Globus pallidus (tissue), 1 donor: Measurements from ENCODE around the gene MERTK.
"Not testable (repeated sequence)": the region's sequence is repeated elsewhere in the genome, so short reads cannot be mapped to it uniquely, and the experiment has no call there.

Source experiments
- DNase-seq: peaks from one replicate; pipeline ENCODE4 v3.0.0-alpha.2; 2015; ENCODE audit warnings: low spot score

Gene MERTK

DNA sequence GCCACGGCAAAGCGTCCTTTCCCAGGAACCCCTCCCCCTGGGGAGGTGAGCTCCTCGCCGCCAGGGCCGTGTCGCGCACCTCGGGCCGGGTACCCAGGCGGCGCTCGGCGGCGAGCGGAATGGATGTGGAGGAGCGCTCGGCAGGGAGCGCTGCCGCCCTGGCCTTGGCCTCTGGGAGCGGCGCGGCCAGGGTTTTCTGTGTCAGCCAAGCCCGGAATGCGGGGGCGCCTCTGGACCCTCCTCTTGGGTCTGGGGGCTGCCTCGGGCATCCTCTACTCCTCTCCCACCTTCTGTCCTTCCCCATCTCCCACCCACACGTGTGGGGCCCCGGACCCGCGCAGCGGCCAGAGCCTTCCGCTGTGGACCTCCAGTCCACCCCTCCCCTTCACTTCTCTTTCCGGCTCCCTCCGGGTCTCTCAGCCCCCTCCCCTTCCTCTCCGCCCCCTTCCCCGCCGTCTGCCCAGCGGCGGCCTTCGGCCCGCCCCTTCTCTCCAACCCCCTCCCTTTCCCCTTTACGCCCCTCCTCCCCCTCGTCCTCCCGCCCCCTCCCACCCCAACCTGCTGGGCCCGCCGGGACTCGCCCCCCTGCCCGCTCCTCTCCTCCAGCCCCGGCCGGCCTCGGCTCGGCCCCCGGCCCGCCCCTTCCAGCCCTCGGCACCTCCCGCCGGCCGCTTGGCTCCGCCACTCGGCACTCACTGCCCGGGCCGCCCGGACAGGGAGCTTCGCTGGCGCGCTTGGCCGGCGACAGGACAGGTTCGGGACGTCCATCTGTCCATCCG is at the start of gene MERTK:
Gene MERTK, plus strand, starts transcription at position 684 of the 779 bp plus-strand sequence. CDS start 129 bp downstream, outside the sequence.
- DNase-seq = peak; percentile 73

DNA sequence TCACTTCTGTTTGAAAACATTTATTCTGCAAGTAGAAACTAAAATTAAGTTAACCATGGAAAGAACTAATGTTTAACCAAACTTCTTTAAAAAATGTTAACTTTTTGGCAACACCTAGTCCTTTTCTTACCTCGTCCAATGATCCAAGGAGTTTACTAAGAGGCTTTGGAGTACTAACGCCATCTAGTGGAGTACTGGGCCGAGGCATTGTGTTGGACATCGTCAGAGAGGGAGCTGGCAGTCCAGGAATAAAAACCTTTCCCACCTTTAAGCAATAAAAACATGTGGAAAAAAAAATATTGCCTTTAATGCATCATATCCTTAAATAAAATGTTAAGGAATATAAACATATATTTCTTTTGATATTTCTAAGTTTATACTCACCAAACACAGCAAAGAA is 47.8 kb upstream of the MERTK start:
- DNase-seq = not testable (repeated sequence)

DNA sequence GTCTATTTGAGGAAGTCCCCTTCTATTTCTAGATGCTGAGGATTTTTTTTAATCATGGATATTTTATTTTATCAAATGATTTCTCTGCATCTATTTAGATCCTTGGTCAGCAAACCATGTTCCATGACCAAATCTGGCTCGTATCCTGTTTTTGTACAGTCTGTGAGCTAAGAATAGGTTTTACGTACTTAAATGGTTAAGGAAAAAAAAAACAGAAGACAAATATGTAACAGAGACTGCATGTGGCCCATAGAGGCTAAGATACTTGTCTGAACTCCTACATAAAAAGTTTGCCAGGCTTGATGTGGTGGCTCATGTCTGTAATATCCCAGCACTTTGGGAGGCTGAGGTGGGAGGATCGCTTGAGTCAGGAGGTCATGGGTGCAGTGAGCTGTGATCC is 45.9 kb upstream of the MERTK start:
- not testable (repeated sequence) for DNase-seq

GRCh38 chr2:111860005-111860404 is 38.4 kb upstream of the MERTK start:
- DNase-seq = not testable (repeated sequence)

DNA sequence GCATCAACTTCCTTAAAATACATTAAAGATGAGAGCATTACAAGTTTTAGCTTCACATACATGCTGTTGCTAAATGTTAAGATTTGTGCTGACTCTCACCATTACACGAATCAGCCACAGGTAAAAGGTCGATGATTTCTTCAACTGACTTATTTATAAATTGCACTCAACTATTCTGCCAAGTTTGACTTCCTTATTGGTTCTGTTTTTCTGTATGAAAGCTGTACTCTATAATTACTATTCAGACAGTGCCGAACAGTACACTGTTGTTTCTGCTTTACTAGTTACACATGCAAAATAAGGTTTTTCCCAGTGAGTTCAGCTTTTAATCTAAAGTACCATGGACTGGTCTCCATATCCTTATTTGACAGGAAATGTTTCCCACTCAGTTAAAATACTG is 33.3 kb upstream of the MERTK start:
- not testable (repeated sequence) for DNase-seq

DNA sequence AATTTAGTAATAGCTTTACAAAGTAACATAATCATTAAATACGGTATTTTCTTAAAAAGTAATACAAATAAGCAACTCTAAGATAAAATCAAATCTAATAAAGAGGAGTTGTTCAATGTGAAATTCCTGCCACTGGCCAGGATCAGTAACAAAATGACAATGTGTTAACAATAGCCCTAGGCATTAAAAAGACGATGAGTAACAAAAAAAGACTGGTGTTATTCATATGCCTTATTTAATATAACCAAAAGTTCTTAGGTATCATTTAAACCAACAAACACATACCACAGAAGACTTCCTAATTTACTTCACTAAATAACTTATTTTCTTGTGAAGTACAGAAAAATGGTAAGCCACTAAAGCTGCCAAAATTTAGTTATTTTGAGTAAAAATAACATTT is 25.6 kb upstream of the MERTK start:
- not testable (repeated sequence) for DNase-seq

DNA sequence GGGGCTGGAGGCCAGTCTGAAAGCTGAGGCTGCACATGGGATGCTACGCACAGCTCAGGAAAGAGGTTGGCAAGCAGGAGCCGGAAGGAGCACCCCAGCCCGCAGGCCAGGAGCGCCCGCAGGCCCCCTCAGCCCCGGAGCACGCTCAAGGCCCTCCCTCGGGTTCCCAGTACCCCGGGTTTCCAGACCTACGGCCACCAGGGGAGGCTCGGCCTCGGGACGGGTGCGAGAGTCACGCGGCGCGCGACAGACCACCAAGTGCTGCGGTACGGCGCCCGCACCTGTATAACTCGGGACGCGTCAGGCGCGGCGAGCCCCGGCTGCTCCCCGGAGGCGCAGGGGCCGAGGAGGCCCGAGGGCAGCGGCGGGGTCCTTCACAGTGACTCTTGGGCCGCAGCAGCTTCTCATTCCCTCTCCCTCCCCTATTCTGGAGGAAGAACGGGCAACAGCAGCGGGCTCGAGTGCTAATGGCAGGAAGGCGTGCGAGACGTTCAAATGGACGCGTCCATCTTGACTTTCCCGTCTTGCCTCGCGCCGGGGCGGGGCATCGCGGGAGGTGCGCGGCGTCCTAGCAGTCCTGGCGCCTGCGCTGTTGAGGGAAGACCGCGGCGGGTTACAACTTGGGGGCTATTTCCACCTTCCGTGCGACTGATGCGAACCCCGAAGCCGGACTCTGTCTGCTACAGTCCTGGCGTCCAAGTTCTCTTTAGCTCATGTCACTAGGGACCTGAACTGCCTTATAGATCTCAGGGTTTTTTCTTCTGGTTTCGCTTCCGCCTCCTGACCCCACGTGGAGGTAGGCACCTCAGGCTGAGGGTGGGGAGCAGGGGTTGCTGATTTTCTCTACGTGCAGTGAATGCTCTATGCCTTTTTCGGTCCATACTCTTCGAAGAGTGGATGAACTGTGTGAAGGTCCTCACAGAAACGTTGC is 14.5 kb upstream of the MERTK start, which contains the start of gene ANAPC1:
Gene ANAPC1, minus strand, starts transcription at position 533 of the 931 bp plus-strand sequence. CDS start 3,368 bp downstream, outside the sequence.
- peak; percentile 75 for DNase-seq

- DNase-seq = no peak
Observed at GRCh38 chr2:111884592-111884964, 13.8 kb upstream of the MERTK start.

DNA sequence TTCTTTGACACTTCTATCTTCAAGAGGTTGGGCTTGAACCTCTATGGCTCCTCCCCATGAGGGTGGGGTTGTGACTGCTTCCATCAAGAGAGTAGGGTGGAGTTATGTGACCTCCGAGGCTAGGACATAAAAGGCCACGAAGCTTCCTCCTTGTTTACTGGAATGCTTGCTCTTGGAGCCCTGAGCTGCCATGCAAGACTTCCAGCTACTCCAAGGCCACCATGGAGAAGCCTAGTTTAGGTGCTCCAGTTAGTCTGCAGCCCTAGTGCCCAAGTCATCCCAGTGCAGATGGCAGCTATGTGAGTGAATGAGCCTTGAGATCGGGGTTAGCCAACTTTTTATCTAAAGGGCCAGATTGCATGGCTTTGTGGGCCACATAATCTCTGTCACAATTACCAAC is 2.4 kb upstream of the MERTK start:
- DNase-seq = no peak

GRCh38 chr2:111896576-111896975 is 1.8 kb upstream of the MERTK start:
- no peak for DNase-seq

DNA sequence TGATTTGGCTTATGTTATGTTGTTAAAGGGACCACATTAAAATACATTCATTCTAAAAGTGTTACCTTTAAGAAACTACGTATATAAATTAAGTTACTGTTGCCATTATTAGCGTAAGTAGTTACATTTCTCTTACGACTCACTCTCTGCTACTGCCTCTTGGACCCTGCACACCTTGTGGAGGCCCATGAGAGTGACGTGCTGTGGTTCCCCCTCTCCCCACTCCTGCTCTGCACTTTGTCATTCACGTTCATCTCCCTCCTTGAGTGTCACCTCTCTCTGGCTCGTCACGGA is 830 bp upstream of the MERTK start:
- no peak for DNase-seq

DNA sequence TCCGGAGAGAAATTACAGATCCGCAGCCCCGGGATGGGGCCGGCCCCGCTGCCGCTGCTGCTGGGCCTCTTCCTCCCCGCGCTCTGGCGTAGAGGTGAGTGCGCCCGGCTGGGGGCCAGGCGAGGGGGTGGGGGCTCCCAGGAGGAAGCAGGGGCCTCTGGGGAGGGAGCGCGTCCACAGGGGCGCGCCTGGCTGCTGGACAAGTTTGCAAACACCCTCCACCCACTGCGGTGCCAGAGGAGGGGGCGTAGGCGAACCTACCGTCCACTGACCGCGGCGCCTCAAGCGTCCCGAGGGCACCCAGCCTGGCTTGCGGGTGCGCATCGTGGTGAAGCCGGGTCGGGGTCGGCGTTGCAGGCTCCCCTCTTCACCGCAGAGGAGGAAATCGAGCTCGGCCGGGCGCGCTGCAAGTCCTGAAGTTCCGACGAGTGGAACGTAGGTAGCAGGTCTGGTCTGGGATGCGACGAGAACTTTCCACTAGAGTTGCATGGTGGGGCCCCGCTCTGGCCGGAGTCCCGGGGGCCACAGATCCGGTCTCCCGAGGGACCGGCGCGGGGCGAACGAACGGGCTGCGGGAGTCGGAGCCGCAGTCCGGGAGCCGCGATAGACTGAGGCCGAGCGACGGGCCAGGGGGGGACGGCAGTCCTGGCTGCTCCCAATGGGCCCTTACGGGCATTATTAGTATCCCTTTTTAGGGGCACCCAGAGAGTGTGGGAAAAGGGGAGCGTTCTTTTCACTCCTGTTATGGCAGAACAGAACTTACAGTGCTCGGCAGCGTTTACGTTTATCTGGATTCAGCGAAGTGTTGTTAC is 502 bp downstream of the MERTK start:
- no peak for DNase-seq

DNA sequence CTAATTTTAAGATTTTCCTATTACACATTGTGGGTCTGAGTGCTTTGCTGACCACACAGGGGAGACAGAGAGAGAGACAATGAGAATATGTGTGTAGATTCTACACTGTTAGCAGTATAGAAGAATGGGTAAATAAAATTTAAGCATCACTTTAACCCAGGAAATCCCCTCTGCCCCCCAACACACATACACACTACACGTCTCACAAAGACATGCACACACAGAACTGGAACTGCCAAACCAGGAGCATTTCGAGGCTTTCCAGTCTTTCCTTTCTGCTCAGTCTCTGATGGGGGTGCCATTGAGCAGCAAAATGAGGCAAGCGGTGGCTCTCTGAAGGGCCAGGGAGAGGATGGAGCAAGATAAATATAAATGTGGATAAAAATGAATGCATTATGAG is 2.5 kb downstream of the MERTK start:
- no peak for DNase-seq

- DNase-seq = no peak
Observed at GRCh38 chr2:111903516-111903915, 5.1 kb downstream of the MERTK start.

DNA sequence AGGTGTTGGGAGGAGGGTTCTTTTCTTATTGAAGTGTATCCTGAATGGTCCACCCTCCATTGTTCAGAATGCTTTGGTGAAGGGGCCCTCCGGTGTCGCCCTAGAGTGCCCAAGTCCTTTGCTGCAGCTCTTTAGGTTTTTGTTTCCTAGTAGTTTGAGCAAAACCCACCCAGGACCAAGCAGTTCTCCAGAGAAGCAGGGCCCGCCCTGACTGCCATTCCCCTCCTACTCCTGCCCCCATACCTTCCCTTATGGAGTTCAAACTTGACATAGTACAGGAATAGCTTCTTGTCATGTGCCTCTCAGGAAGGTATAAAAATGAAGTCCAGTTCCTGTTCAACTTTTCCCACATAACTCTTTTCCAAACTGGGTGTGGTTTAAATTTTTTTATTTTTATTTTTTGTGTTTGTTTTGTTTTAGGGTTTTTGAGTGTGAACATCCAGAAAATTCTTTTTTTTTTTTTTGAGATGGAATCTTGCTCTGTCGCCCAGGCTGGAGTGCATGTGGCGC is 5.6 kb downstream of the MERTK start:
- DNase-seq = no peak

DNA sequence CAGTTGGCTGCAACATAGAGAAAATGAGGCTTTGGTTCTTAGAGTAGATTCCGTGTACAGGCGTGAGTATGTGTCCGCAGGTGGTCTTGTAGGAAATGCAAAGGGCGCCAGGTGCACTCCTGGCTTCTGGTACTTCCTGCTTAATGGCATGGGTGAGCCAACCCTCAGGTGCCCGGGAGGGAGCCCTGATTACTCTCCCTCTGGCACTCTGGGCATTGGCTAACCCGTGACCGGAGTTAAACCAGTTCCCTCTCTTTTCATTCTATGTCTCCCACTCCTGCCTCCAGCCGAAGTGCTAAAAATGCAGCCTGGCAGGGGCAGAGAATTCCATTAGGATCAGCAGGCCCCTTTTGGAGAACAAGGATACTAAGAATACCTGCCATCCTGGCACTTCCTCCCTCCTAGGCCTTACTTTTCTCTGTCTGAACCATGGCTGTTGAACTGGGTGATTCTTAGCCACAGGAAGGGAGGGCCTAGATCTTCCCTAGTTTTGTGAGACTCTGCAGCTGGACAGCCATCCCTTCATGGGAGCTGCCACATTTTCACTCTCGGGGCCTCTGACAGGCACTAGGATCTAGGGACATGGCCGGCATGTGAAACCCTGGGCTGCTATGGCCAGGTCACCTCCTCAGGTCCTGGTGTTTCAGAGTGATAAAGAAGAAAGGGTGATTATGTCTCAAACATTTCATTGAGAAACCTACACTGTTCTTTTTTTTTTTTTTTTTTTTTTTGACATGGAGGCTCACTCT is 6.5 kb downstream of the MERTK start:
- DNase-seq = no peak

GRCh38 chr2:111905475-111905869 is 7.1 kb downstream of the MERTK start:
- not testable (repeated sequence) for DNase-seq

DNA sequence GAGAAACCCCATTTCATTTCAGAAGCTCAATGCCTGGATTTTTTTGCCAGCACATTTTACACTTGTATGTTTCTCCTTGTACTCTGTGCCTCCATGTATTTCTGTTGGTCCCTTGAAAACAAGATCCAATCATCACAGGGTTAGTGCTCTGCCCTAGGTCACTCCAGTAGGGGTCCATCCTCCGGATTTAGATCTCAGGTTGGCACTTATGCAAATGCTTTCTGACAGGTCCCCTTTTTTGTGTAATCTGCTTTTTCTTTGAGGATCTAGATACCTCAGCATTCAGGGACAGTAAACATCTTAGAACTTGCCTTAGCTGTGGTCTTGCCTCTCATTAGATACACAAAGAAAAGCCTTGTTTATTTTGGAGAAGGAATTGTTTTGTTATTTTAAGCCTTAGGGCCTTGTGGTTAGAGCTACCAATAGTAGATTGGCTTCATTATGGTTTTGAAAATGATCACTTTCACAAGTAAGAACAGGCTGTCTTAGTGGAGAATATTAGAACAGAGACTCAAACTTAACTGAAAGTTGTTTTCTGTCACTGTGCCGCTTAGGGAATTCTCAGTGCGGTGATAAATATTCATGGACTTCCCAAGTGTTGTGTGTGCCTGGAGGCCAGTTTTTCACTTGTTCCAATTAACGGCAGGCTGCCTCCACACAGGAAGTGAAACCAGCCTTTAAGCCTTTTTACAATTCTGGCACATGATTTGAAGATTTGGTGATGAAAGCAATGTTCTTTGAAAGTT is 7.8 kb downstream of the MERTK start:
- DNase-seq = peak; percentile 65

DNA sequence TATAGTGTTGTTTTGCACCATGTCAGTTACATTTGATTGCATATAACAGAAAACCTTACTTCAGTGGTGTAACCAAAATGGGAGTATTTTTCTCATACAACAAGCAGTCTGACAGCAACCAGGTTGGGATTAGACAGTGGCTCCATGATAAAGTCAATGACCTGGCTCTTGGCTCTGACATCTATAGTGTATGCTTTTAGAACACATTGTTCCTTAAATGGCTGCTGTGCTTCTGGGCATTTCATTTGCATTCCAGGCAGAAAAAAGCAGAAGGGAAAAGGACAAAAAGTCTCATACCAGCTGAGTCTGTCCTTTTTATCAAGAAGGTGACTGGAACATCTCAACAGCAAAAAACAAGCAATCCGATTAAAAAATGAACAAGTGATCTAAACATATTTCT is 10.2 kb downstream of the MERTK start:
- DNase-seq = no peak

DNA sequence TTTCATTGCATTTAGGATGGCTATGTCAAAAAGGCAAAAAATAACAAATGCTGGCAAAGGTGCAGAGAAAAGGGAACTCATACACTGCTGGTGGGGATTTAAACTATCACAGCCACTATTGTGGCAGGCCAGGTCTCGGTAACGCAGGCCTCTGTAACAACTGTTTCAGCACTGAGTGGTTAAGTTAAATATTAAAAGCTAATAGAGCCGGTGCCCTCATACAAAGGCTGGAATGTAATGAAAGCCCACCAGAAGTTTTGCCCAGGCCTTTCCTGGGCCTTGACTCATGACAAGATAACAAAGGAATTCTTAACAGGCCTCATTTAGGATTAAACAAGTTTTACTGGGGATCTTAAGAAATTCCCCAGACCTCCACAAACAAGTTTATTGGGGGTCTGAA is 10.7 kb downstream of the MERTK start:
- no peak for DNase-seq

DNA sequence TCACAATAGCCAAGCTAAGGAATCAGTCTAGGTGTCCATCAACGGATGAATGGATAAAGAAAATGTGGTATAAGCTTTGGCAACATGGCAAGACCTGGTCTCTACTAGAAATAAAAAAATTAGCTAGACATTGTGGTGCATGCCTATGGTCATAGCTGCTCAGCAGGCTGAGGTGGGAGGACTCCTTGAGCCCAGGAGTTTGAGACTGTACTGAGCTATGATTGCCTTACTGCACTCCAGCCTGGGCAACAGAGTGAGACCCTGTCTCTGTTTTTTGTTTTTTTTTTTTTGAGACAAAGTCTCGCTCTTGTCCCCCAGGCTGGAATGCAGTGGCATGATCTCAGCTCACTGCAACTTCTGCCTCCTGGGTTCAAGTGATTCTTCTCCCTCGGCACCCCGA is 11.6 kb downstream of the MERTK start:
- not testable (repeated sequence) for DNase-seq
